ENCODE results near the gene CBY1.

Gene CBY1

DNA sequence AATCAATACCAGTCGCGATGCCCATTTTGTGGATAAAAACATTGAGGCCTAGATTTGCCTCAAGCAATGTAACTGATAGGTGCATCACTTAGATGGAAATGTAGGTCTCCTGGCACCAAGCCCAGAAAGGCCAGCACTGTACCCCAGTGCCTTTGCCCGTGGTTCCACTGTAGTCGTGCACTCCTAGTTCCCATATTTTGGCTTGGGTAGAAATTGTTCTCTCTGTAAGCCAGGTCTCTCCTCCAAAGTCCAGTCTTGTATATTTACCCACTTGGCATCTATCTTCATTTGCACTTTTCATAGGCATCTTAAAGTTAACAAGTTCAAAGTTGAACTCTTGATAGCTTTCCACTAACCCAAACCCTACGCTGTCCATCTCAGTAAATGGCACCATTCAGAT, 44.9 kb upstream of the CBY1 start:
- WGBS (ENCODE audit: extremely low coverage, insufficient coverage, insufficient read length), result no CpG with 5 or more reads among the region's 5 CpGs
- H3K14ac ChIP-seq (ENCODE audit: low read length), result no peak overlapping the region
- H3K9ac ChIP-seq (ENCODE audit: low read length), result no peak overlapping the region

DNA sequence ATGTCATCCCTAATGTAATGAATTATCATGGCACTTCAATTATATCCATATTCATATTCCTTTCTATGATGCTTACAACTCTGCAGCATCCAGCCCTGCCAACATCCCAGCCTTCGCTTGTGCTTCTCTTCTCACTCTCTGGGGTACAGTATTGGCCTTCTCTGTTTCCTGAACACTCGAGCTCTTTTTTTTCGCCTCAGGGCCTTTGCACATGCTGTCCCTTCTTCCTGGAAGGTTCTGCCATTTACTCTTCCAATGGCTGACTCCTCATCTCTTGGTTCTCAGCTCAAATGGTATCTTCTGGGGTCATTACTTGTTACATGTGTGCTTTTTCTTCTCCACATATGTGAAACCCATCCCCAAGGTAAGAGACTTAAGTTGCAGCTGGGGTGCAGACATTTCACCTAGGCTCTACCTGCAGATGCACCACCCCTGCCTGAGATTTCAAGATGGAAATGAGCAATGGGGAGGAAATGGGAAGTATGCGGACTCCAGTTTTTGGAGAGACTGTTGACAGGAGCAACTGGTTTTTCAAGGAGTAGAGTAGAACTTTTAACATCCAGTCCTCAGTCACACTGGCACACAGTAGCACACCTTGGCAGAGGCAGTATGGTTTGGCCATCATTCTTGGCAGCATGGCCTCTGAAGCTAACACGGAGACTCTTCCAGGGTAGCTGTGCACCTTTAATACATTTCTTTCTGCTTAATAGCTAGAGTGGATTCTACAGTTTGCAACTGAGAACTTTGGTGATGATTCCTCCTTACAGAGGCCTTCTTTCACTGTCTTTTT, 44.0 kb upstream of the CBY1 start:
- H3K9ac ChIP-seq (ENCODE audit: low read length), result no peak overlapping the region
- H3K18ac ChIP-seq (ENCODE audit: low read length), result no peak overlapping the region
- H2BK5ac ChIP-seq (ENCODE audit: low read depth, low read length, poor library complexity), result no peak overlapping the region
- no peak overlapping the region for H3K4me2 ChIP-seq (ENCODE audit: low read length)
- no peak overlapping the region for H3K4me3 ChIP-seq (ENCODE audit: low read depth, low read length)
- H3K79me2 ChIP-seq (ENCODE audit: control insufficient read depth, insufficient read depth, low read length, poor library complexity), result no peaks in the 10 kb centered on the region
- no CpG with 5 or more reads among the region's 5 CpGs for WGBS (ENCODE audit: extremely low coverage, insufficient coverage, insufficient read length)
- no peak overlapping the region for H3K23ac ChIP-seq (ENCODE audit: low read length)
- no peaks in the 10 kb centered on the region for H3K79me1 ChIP-seq (ENCODE audit: low read length)
- H3K27me3 ChIP-seq (ENCODE audit: insufficient read depth, low read length), result no peaks in the 10 kb centered on the region
- H3K36me3 ChIP-seq (ENCODE audit: control insufficient read depth in 1 of 2, insufficient read depth in 2 of 2, low read length in 2 of 2), result no peaks in the 10 kb centered on the region
- no peak overlapping the region for H2AFZ ChIP-seq (ENCODE audit: insufficient read depth, low read length, poor library complexity)
- no peak overlapping the region for H4K91ac ChIP-seq (ENCODE audit: low read depth, low read length)
- no peak overlapping the region for H2BK120ac ChIP-seq (ENCODE audit: insufficient read depth, low read length, poor library complexity)
- no peak overlapping the region for H4K12ac ChIP-seq (ENCODE audit: low read depth, low read length)
- H2AK5ac ChIP-seq (ENCODE audit: low read length), result no peak overlapping the region
- no peaks in the 10 kb centered on the region for H3K9me3 ChIP-seq (ENCODE audit: insufficient read depth, low read depth, low read length)
- no peaks in the 10 kb centered on the region for H3K4me1 ChIP-seq (ENCODE audit: control insufficient read depth in 1 of 2, insufficient read depth in 2 of 2, low read length in 2 of 2)
- H2BK12ac ChIP-seq (ENCODE audit: low read length), result no peak overlapping the region
- no peak overlapping the region for H3K4ac ChIP-seq (ENCODE audit: low read depth, low read length)
- H3K27ac ChIP-seq (ENCODE audit: low read depth, low read length), result no peak overlapping the region
- H4K8ac ChIP-seq (ENCODE audit: low read depth, low read length), result no peak overlapping the region
- peak in 1 of 2 donors; percentile 62 for DNase-seq
- H3K14ac ChIP-seq (ENCODE audit: low read length), result no peak overlapping the region

More for the DNA sequence above, 44.9 kb upstream of the CBY1 start:
- no peaks in the 10 kb centered on the region for H3K9me3 ChIP-seq (ENCODE audit: insufficient read depth, low read depth, low read length)
- no peaks in the 10 kb centered on the region for H3K36me3 ChIP-seq (ENCODE audit: control insufficient read depth in 1 of 2, insufficient read depth in 2 of 2, low read length in 2 of 2)
- H3K4me2 ChIP-seq (ENCODE audit: low read length), result no peak overlapping the region
- no peak overlapping the region for H3K4me3 ChIP-seq (ENCODE audit: low read depth, low read length)
- no peak overlapping the region for H4K8ac ChIP-seq (ENCODE audit: low read depth, low read length)
- no peaks in the 10 kb centered on the region for H3K4me1 ChIP-seq (ENCODE audit: control insufficient read depth in 1 of 2, insufficient read depth in 2 of 2, low read length in 2 of 2)
- H4K12ac ChIP-seq (ENCODE audit: low read depth, low read length), result no peak overlapping the region
- no peak overlapping the region for H2AFZ ChIP-seq (ENCODE audit: insufficient read depth, low read length, poor library complexity)
- no peaks in the 10 kb centered on the region for H3K27me3 ChIP-seq (ENCODE audit: insufficient read depth, low read length)
- H2BK12ac ChIP-seq (ENCODE audit: low read length), result no peak overlapping the region
- no peak overlapping the region for H3K23ac ChIP-seq (ENCODE audit: low read length)
- H2BK120ac ChIP-seq (ENCODE audit: insufficient read depth, low read length, poor library complexity), result no peak overlapping the region
- DNase-seq, result no peak
- H3K27ac ChIP-seq (ENCODE audit: low read depth, low read length), result no peak overlapping the region
- H2AK5ac ChIP-seq (ENCODE audit: low read length), result no peak overlapping the region
- H3K4ac ChIP-seq (ENCODE audit: low read depth, low read length), result no peak overlapping the region
- H3K79me1 ChIP-seq (ENCODE audit: low read length), result no peaks in the 10 kb centered on the region
- no peak overlapping the region for H4K91ac ChIP-seq (ENCODE audit: low read depth, low read length)
- no peak overlapping the region for H2BK5ac ChIP-seq (ENCODE audit: low read depth, low read length, poor library complexity)
- no peaks in the 10 kb centered on the region for H3K79me2 ChIP-seq (ENCODE audit: control insufficient read depth, insufficient read depth, low read length, poor library complexity)
- no peak overlapping the region for H3K18ac ChIP-seq (ENCODE audit: low read length)

DNA sequence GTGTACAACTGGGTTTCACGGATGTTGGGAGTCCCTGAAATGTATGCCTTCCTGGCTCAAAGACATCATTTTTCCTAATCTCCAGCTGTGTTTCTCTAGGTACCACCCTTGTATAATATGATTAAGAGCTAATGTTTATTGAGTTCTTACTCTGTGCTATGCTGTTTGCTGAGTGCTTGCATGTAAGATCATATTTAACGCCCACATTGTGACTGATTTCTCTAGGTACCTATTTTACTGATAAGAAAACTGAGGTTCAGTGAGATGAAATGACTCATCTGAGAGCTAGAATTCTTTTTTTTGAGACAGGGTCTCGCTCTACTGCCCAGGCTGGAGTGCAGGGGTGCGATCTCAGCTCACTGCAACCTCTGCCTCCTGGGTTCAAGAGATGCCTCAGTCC, 42.9 kb upstream of the CBY1 start:
- no peak overlapping the region for H2BK120ac ChIP-seq (ENCODE audit: insufficient read depth, low read length, poor library complexity)
- H2BK5ac ChIP-seq (ENCODE audit: low read depth, low read length, poor library complexity), result no peak overlapping the region
- H3K23ac ChIP-seq (ENCODE audit: low read length), result no peak overlapping the region
- H3K18ac ChIP-seq (ENCODE audit: low read length), result no peak overlapping the region
- no peak overlapping the region for H4K91ac ChIP-seq (ENCODE audit: low read depth, low read length)
- no peak overlapping the region for H3K4me3 ChIP-seq (ENCODE audit: low read depth, low read length)
- H3K79me2 ChIP-seq (ENCODE audit: control insufficient read depth, insufficient read depth, low read length, poor library complexity), result no peaks in the 10 kb centered on the region
- H3K9ac ChIP-seq (ENCODE audit: low read length), result no peak overlapping the region
- H3K36me3 ChIP-seq (ENCODE audit: control insufficient read depth in 1 of 2, insufficient read depth in 2 of 2, low read length in 2 of 2), result no peaks in the 10 kb centered on the region
- no peaks in the 10 kb centered on the region for H3K79me1 ChIP-seq (ENCODE audit: low read length)
- H4K8ac ChIP-seq (ENCODE audit: low read depth, low read length), result no peak overlapping the region
- DNase-seq, result no peak
- H3K4me2 ChIP-seq (ENCODE audit: low read length), result no peak overlapping the region
- no peak overlapping the region for H2AK5ac ChIP-seq (ENCODE audit: low read length)
- no peak overlapping the region for H3K4ac ChIP-seq (ENCODE audit: low read depth, low read length)
- no peak overlapping the region for H4K12ac ChIP-seq (ENCODE audit: low read depth, low read length)
- no peaks in the 10 kb centered on the region for H3K4me1 ChIP-seq (ENCODE audit: control insufficient read depth in 1 of 2, insufficient read depth in 2 of 2, low read length in 2 of 2)
- H3K9me3 ChIP-seq (ENCODE audit: insufficient read depth, low read depth, low read length), result no peaks in the 10 kb centered on the region
- no peak overlapping the region for H3K27ac ChIP-seq (ENCODE audit: low read depth, low read length)
- no peak overlapping the region for H2AFZ ChIP-seq (ENCODE audit: insufficient read depth, low read length, poor library complexity)
- H3K14ac ChIP-seq (ENCODE audit: low read length), result no peak overlapping the region
- WGBS (ENCODE audit: extremely low coverage, insufficient coverage, insufficient read length), result no CpG with 5 or more reads among the region's 4 CpGs
- H2BK12ac ChIP-seq (ENCODE audit: low read length), result no peak overlapping the region
- no peaks in the 10 kb centered on the region for H3K27me3 ChIP-seq (ENCODE audit: insufficient read depth, low read length)

- no peak overlapping the region for H2AFZ ChIP-seq (ENCODE audit: insufficient read depth, low read length, poor library complexity)
- no peak overlapping the region for H3K18ac ChIP-seq (ENCODE audit: low read length)
- H4K91ac ChIP-seq (ENCODE audit: low read depth, low read length), result no peak overlapping the region
- H3K79me2 ChIP-seq (ENCODE audit: control insufficient read depth, insufficient read depth, low read length, poor library complexity), result no peaks in the 10 kb centered on the region
- H2BK120ac ChIP-seq (ENCODE audit: insufficient read depth, low read length, poor library complexity), result no peak overlapping the region
- peak in 1 of 2 donors; percentile 17 for DNase-seq
- no peak overlapping the region for H4K12ac ChIP-seq (ENCODE audit: low read depth, low read length)
- no peaks in the 10 kb centered on the region for H3K79me1 ChIP-seq (ENCODE audit: low read length)
- no CpG with 5 or more reads among the region's 4 CpGs for whole genome bisulfite sequencing (ENCODE audit: extremely low coverage, insufficient coverage, insufficient read length)
- no peaks in the 10 kb centered on the region for H3K4me1 ChIP-seq (ENCODE audit: control insufficient read depth in 1 of 2, insufficient read depth in 2 of 2, low read length in 2 of 2)
- no peak overlapping the region for H4K8ac ChIP-seq (ENCODE audit: low read depth, low read length)
- H3K27ac ChIP-seq (ENCODE audit: low read depth, low read length), result no peak overlapping the region
- no peaks in the 10 kb centered on the region for H3K27me3 ChIP-seq (ENCODE audit: insufficient read depth, low read length)
- no peak overlapping the region for H2BK12ac ChIP-seq (ENCODE audit: low read length)
- no peak overlapping the region for H3K4ac ChIP-seq (ENCODE audit: low read depth, low read length)
- H3K4me3 ChIP-seq (ENCODE audit: low read depth, low read length), result no peak overlapping the region
- H3K9me3 ChIP-seq (ENCODE audit: insufficient read depth, low read depth, low read length), result no peaks in the 10 kb centered on the region
- no peak overlapping the region for H3K9ac ChIP-seq (ENCODE audit: low read length)
- no peak overlapping the region for H3K14ac ChIP-seq (ENCODE audit: low read length)
- H2AK5ac ChIP-seq (ENCODE audit: low read length), result no peak overlapping the region
- no peaks in the 10 kb centered on the region for H3K36me3 ChIP-seq (ENCODE audit: control insufficient read depth in 1 of 2, insufficient read depth in 2 of 2, low read length in 2 of 2)
- no peak overlapping the region for H3K23ac ChIP-seq (ENCODE audit: low read length)
- H3K4me2 ChIP-seq (ENCODE audit: low read length), result no peak overlapping the region
- no peak overlapping the region for H2BK5ac ChIP-seq (ENCODE audit: low read depth, low read length, poor library complexity)
These were observed 41.9 kb upstream of the CBY1 start for GRCh38 chr22:38614332-38615063.

Measured in trophoblast cell (in vitro differentiated cells and primary cell).